ENCODE data around the gene CASZ1. TPM values are rescaled to one million over a fixed set of nuclear protein-coding genes. Genes with fewer than 3 reads are reported as not detected.

CASZ1 gene
- total RNA-seq, 1 experiment from 2014 or later: 3.9 TPM

- TF ChIP-seq CTCF (conservative IDR thresholded peaks at IDR 0.05): no peak
- Histone ChIP-seq H2BK120ac (ENCODE audit: low read depth, low read length, poor library complexity, severe bottlenecking) (no peak overlapping the region), H2BK5ac (ENCODE audit: insufficient read length, low read length) (no peak overlapping the region), H3K18ac (ENCODE audit: insufficient read length, low read depth, low read length) (no peak overlapping the region), H3K27ac (ENCODE audit: insufficient read length, low read depth, low read length) (no peak overlapping the region), H4K5ac (ENCODE audit: insufficient read length, low read depth, low read length) (no peak overlapping the region), H2BK20ac (ENCODE audit: low read depth, low read length, poor library complexity, severe bottlenecking) (no peak overlapping the region), H2AFZ (ENCODE audit: low read length) (no peak overlapping the region), H3K14ac (ENCODE audit: insufficient read depth, low read length) (no peak overlapping the region; the same call in 1 of the 2 replicates), H4K8ac (replicated peaks; ENCODE audit: insufficient read length, low read depth, low read length) (no peak overlapping the region), H3K79me2 (ENCODE audit: insufficient read depth, low read length) (no peaks in the 10 kb centered on the region), H2BK12ac (ENCODE audit: insufficient read length, low read depth, low read length) (no peak overlapping the region), H3K23ac (ENCODE audit: insufficient read length, low read depth, low read length) (no peak overlapping the region), H4K91ac (ENCODE audit: insufficient read length, low read depth, low read length) (no peak overlapping the region), H3K27me3 (ENCODE audit: insufficient read depth, low read length) (no peaks in the 10 kb centered on the region; the same call in 1 of the 2 replicates), H3K23me2 (ENCODE audit: insufficient read length, low read depth, low read length, poor library complexity, severe bottlenecking) (no peaks in the 10 kb centered on the region), H3K4ac (ENCODE audit: low read depth, low read length) (no peak overlapping the region), H3K4me1 (ENCODE audit: insufficient read depth, low read length) (no peaks in the 10 kb centered on the region), H3K4me2 (ENCODE audit: insufficient read depth, insufficient read length, low read length) (no peak overlapping the region), H3K9me3 (ENCODE audit: control insufficient read depth, low read depth, low read length) (no peaks in the 10 kb centered on the region), H3K9ac (ENCODE audit: extremely low read depth, insufficient read length, low read length) (no peak overlapping the region), H2AK5ac (ENCODE audit: insufficient read length, low read length) (no peak overlapping the region), H4K20me1 (ENCODE audit: control insufficient read depth, insufficient read depth, insufficient read length) (no peaks in the 10 kb centered on the region), H3T11ph (ENCODE audit: low read length) (no peak overlapping the region), H3K79me1 (ENCODE audit: insufficient read depth, low read depth, low read length, poor library complexity, severe bottlenecking) (no peaks in the 10 kb centered on the region), H2BK15ac (ENCODE audit: low read depth, low read length) (no peak overlapping the region), H3K56ac (ENCODE audit: insufficient read length, low read depth, low read length) (no peak overlapping the region)
- Mint-ChIP-seq H3K27me3 (ENCODE audit: low read depth) (peaks cover 11% of the 10 kb centered on the region), H3K4me1 (peaks cover 18 to 48% of the 10 kb centered on the region in 2 experiments), H3K4me3 (no peak overlapping the region), H3K36me3 (ENCODE audit: insufficient read depth in 1 of 3, low read depth in 3 of 3) (no peaks in the 10 kb centered on the region), H3K9me3 (no peaks in the 10 kb centered on the region), H3K27ac (no peak overlapping the region; a peak in 1 of 7 replicates)
- no CpG with 5 or more reads among the region's 43 CpGs for WGBS (ENCODE audit: extremely low coverage, insufficient read length, low lambda C conversion rate)
- no peak for DNase-seq
These were observed 31.2 kb upstream of the CASZ1 start for GRCh38 chr1:10827377-10828333.

Measured in H9 (cell line).